CD14-positive monocyte (primary cell): ENCODE results near the gene SNAPC3. TPM values are rescaled to one million over a fixed set of nuclear protein-coding genes. Genes with fewer than 3 reads are reported as not detected.

Experiments used
- DNase-seq, 3 donors: peaks; one replicate each; pipeline ENCODE4 v3.0.0-alpha.2; 2011 to 2022
- H2AFZ ChIP-seq: 2 replicates; pipeline ENCODE4 v1.6.0; 2012; ENCODE audit warnings: mild to moderate bottlenecking, low read depth, low read length, inconsistent platforms; ENCODE audit not compliant: insufficient read depth, poor library complexity, severe bottlenecking
- H3K27ac ChIP-seq, 2 donors: 1 replicate in 1 of 2; 2 replicates in 1 of 2; pipeline ENCODE4 v1.5.1; 2012 to 2013; ENCODE audit warnings: low read length in 2 of 2, control low read depth in 1 of 2, inconsistent platforms in 1 of 2, low read depth in 1 of 2, mild to moderate bottlenecking in 1 of 2
- H3K27me3 ChIP-seq, 2 donors: one replicate each; pipeline versions ENCODE4 v1.6.0 to v1.6.1; 2011 to 2013; ENCODE audit warnings: low read length in 2 of 2; ENCODE audit not compliant: control insufficient read depth in 2 of 2, insufficient read depth in 2 of 2
- H3K36me3 ChIP-seq, 2 donors: replicated peaks in 1 of 2; 1 replicate in 1 of 2; 2 replicates in 1 of 2; pipeline versions ENCODE4 v1.5.1 to v1.6.1; 2012 to 2013; ENCODE audit warnings: low read length in 2 of 2, control low read depth in 1 of 2, inconsistent platforms in 1 of 2, mild to moderate bottlenecking in 1 of 2; ENCODE audit not compliant: insufficient read depth in 2 of 2, control insufficient read depth in 1 of 2
- H3K4me1 ChIP-seq, 2 donors: 1 replicate in 1 of 2; 2 replicates in 1 of 2; pipeline versions ENCODE4 v1.5.1 to v1.6.1; 2012 to 2013; ENCODE audit warnings: low read length in 2 of 2, control low read depth in 1 of 2, inconsistent platforms in 1 of 2, mild to moderate bottlenecking in 1 of 2, moderate library complexity in 1 of 2; ENCODE audit not compliant: insufficient read depth in 2 of 2, control insufficient read depth in 1 of 2
- H3K4me2 ChIP-seq: replicated peaks from 2 replicates; pipeline ENCODE3; 2012; ENCODE audit warnings: low read length, moderate library complexity, mild to moderate bottlenecking; ENCODE audit not compliant: poor library complexity, severe bottlenecking; ENCODE audit errors: extremely low read depth
- H3K4me3 ChIP-seq, 3 experiments: fragments of 200-600 bp in 1 of 3; sonication (generic) in 1 of 3; replicated peaks in 1 of 3; 1 replicate in 2 of 3; 2 replicates in 1 of 3; pipeline ENCODE4 v1.5.1; 2011 to 2013; ENCODE audit warnings: low read length in 3 of 3, mild to moderate bottlenecking in 3 of 3, control low read depth in 2 of 3, low read depth in 2 of 3, inconsistent platforms in 1 of 3, moderate library complexity in 1 of 3
- H3K79me2 ChIP-seq: 2 replicates; pipeline ENCODE4 v1.6.0; 2012; ENCODE audit warnings: mild to moderate bottlenecking, control low read depth, inconsistent platforms, low read length, moderate library complexity; ENCODE audit not compliant: insufficient read depth
- H3K9ac ChIP-seq: 2 replicates; pipeline ENCODE4 v1.6.0; 2017; ENCODE audit warnings: low read length, mild to moderate bottlenecking; ENCODE audit not compliant: insufficient read depth, poor library complexity, severe bottlenecking
- H3K9me3 ChIP-seq, 2 donors: replicated peaks in 1 of 2; 1 replicate in 1 of 2; 2 replicates in 1 of 2; pipeline versions ENCODE4 v1.5.1 to v1.6.1; 2012 to 2013; ENCODE audit warnings: low read length in 2 of 2, control low read depth in 1 of 2; ENCODE audit not compliant: control insufficient read depth in 1 of 2, insufficient read depth in 1 of 2
- H4K20me1 ChIP-seq: 2 replicates; pipeline ENCODE4 v1.6.0; 2012; ENCODE audit warnings: mild to moderate bottlenecking, low read length, control low read depth, moderate library complexity; ENCODE audit not compliant: insufficient read depth
- H3K27ac Mint-ChIP-seq, 7 donors: one replicate each; pipeline ENCODE4 v1.8.0; 2020; ENCODE audit warnings: mild to moderate bottlenecking in 7 of 7, mixed read lengths in 7 of 7, moderate library complexity in 6 of 7, inconsistent platforms in 2 of 7
- H3K27me3 Mint-ChIP-seq, 3 donors: one replicate each; pipeline ENCODE4 v1.8.0; 2021 to 2022; ENCODE audit warnings: low read depth in 3 of 3, mild to moderate bottlenecking in 3 of 3, mixed read lengths in 3 of 3, moderate library complexity in 3 of 3, inconsistent platforms in 1 of 3
- H3K36me3 Mint-ChIP-seq, 2 donors: one replicate each; pipeline ENCODE4 v1.8.0; 2020; ENCODE audit warnings: mixed read lengths in 2 of 2, inconsistent platforms in 1 of 2, mild to moderate bottlenecking in 1 of 2
- H3K4me1 Mint-ChIP-seq: one replicate; pipeline ENCODE4 v1.8.0; 2020; ENCODE audit warnings: mild to moderate bottlenecking, mixed read lengths
- H3K4me3 Mint-ChIP-seq, 2 donors: one replicate each; pipeline ENCODE4 v1.8.0; 2020; ENCODE audit warnings: mild to moderate bottlenecking in 2 of 2, mixed read lengths in 2 of 2, moderate library complexity in 1 of 2
- H3K9me3 Mint-ChIP-seq, 7 donors: one replicate each; pipeline ENCODE4 v1.8.0; 2020 to 2022; ENCODE audit warnings: mixed read lengths in 7 of 7, mild to moderate bottlenecking in 6 of 7, moderate library complexity in 6 of 7, inconsistent platforms in 2 of 7
- WGBS: methylation state at CpG from one replicate; pipeline ENCODE4 v1.1.5; 2013; ENCODE audit warnings: missing lambda C conversion rate; ENCODE audit not compliant: insufficient coverage; 5-methylcytosine and 5-hydroxymethylcytosine counted together
- intact Hi-C, 2 donors: fragments of 100-400 bp; cut with micrococcal nuclease; formaldehyde crosslinking; loops; one replicate each; pipeline versions ENCODE4 v1.15.0 to v1.15.1; 2023
- polyA plus RNA-seq, 3 donors: library from polyadenylated mRNA; depleted of rRNA in 1 of 3; unstranded in 2 of 3; stranded (reverse) in 1 of 3; fragments of 300-500 nt in 2 of 3; fragments of >200 nt in 1 of 3; fragmentation: Illumina TruSeq in 2 of 3; gene quantifications; 1 replicate in 2 of 3; 2 replicates in 1 of 3; pipeline ENCODE4 v1.2.3, GENCODE V29; 2012 to 2021
- TF ChIP-seq, protein P1 (sequence below): fragments of 200-600 bp; IDR thresholded peaks from one replicate; pipeline ENCODE4 v1.8.0; 2022; ENCODE audit warnings: antibody characterized with exemption, mild to moderate bottlenecking

SNAPC3 gene
- polyA plus RNA-seq, 3 donors = 10.9 to 15.8 (median 14.3) TPM

DNA sequence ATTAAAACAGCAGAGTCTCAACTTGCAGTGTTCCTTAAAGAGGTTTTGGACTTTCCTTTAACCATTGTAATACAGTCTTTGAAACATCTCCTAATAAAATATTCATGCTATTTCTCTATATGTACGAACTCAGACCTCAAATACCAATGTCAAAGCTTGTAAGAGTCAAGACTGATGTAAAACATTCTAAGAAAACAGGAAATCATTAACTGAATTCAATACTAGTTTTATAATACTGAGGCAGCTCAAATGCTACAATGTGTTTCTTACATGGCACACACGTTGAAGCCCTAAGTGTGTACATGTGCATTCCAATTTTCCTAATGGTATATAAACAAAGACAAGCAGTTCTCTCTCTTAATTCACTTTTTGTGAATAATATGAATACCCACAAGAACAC is 76.5 kb downstream of the SNAPC3 start:
- H3K27me3 Mint-ChIP-seq = no peaks in the 10 kb centered on the region
- no peak for DNase-seq
- no peak overlapping the region for H2AFZ ChIP-seq
- TF ChIP-seq, protein P1, sequence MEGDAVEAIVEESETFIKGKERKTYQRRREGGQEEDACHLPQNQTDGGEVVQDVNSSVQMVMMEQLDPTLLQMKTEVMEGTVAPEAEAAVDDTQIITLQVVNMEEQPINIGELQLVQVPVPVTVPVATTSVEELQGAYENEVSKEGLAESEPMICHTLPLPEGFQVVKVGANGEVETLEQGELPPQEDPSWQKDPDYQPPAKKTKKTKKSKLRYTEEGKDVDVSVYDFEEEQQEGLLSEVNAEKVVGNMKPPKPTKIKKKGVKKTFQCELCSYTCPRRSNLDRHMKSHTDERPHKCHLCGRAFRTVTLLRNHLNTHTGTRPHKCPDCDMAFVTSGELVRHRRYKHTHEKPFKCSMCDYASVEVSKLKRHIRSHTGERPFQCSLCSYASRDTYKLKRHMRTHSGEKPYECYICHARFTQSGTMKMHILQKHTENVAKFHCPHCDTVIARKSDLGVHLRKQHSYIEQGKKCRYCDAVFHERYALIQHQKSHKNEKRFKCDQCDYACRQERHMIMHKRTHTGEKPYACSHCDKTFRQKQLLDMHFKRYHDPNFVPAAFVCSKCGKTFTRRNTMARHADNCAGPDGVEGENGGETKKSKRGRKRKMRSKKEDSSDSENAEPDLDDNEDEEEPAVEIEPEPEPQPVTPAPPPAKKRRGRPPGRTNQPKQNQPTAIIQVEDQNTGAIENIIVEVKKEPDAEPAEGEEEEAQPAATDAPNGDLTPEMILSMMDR = no peak
- H3K4me3 Mint-ChIP-seq = no peak overlapping the region
- no peaks in the 10 kb centered on the region for H4K20me1 ChIP-seq
- no peaks in the 10 kb centered on the region for H3K9me3 Mint-ChIP-seq
- no peak overlapping the region for H3K9ac ChIP-seq
- intact Hi-C loops = no loop called here
- no peak overlapping the region for H3K4me3 ChIP-seq
- H3K4me2 ChIP-seq = no peak overlapping the region
- H3K4me1 Mint-ChIP-seq = no peaks in the 10 kb centered on the region
- no peaks in the 10 kb centered on the region for H3K27me3 ChIP-seq
- H3K36me3 Mint-ChIP-seq = peaks cover 34 to 57% of the 10 kb centered on the region in 2 donors
- H3K36me3 ChIP-seq = peaks cover 10 to 59% of the 10 kb centered on the region in 2 donors
- H3K27ac ChIP-seq = no peak overlapping the region
- no peaks in the 10 kb centered on the region for H3K9me3 ChIP-seq
- H3K79me2 ChIP-seq = peaks cover 52% of the 10 kb centered on the region
- H3K27ac Mint-ChIP-seq = peak overlapping the region in 1 of 7 donors; percentile 50
- H3K4me1 ChIP-seq = no peaks in the 10 kb centered on the region
- WGBS = no CpG with 5 or more reads among the region's 2 CpGs

DNA sequence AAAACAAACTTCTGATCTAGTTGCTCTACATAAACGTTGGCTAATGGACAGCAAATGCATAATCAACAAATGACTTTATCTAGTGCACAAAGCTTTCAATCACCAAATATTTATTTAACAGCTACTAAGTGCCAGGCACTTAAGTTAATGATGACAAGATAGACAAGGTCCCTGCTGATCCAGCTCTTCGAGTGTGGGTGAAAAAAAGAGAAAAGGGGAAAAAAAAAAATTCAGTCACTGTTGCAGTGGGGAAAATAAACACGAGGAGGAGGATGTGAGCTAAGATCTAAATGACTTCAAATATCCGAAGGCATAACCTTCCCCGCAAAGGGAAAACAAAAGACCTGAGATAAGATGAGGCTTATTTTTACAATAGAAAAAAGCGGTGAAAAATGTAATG is 78.5 kb downstream of the SNAPC3 start:
- Histone ChIP-seq H3K9me3 (no peaks in the 10 kb centered on the region), H2AFZ (no peak overlapping the region), H3K4me3 (no peak overlapping the region), H3K27ac (no peak overlapping the region), H3K27me3 (no peaks in the 10 kb centered on the region), H3K4me2 (no peak overlapping the region), H3K79me2 (peaks cover 58% of the 10 kb centered on the region), H4K20me1 (no peaks in the 10 kb centered on the region), H3K36me3 (peaks cover 25 to 79% of the 10 kb centered on the region in 2 donors), H3K9ac (no peak overlapping the region), H3K4me1 (no peaks in the 10 kb centered on the region)
- Mint-ChIP-seq H3K27me3 (no peaks in the 10 kb centered on the region), H3K9me3 (no peaks in the 10 kb centered on the region), H3K36me3 (peaks cover 41 to 71% of the 10 kb centered on the region in 2 donors), H3K27ac (no peak overlapping the region), H3K4me1 (no peaks in the 10 kb centered on the region), H3K4me3 (no peak overlapping the region)
- TF ChIP-seq, protein P1 = no peak
- intact Hi-C loops = loop anchor here in 1 of 2 donors (10.0 kb wide), 1 partner anchor 104 kb away; no protein-coding TSS in a partner anchor
- WGBS = 68% methylated on average over 3 of the region's 6 CpGs
- no peak for DNase-seq
